ENCODE data around the gene DAND5.

DNA sequence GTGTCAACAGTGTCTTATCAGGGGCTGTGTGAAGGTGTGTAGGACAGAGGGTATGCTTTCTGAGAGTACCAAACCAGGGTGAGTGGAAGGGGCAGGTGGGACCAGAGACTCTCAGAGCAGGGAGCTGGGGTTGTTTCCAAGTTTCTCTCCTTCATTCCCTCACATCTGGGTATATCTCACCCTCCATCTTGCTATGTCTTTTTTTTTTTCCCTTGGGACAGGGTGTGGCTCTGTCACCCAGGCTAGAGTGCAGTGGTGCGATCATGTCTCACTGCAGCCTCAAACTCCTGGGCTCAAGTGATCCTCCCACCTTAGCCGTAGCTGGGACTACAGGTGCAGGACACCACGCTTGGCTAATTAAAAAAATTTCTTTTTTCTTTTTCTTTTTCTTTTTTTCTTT is 10.6 kb downstream of the DAND5 start:
- TF ChIP-seq, protein P1, sequence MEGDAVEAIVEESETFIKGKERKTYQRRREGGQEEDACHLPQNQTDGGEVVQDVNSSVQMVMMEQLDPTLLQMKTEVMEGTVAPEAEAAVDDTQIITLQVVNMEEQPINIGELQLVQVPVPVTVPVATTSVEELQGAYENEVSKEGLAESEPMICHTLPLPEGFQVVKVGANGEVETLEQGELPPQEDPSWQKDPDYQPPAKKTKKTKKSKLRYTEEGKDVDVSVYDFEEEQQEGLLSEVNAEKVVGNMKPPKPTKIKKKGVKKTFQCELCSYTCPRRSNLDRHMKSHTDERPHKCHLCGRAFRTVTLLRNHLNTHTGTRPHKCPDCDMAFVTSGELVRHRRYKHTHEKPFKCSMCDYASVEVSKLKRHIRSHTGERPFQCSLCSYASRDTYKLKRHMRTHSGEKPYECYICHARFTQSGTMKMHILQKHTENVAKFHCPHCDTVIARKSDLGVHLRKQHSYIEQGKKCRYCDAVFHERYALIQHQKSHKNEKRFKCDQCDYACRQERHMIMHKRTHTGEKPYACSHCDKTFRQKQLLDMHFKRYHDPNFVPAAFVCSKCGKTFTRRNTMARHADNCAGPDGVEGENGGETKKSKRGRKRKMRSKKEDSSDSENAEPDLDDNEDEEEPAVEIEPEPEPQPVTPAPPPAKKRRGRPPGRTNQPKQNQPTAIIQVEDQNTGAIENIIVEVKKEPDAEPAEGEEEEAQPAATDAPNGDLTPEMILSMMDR (IDR thresholded peaks at IDR 0.05; ENCODE audit: borderline replicate concordance, extremely low read depth, low read length, poor library complexity, severe bottlenecking): no peak
- no peak for TF ChIP-seq EZH2 (IDR thresholded peaks at IDR 0.05; ENCODE audit: borderline replicate concordance, low read depth, low read length, severe bottlenecking)

Measured in DND-41 (cell line).